HepG2 (cell line): ENCODE measurements around the gene CCL8. TPM values are rescaled to one million over a fixed set of nuclear protein-coding genes. Genes with fewer than 3 reads are reported as not detected.

Experiments used
- ATAC-seq: fragments of 200-7000 bp; cut with Tn5 transposase; 3 replicates; pipeline ENCODE4 v1.9.1; 2020; ENCODE audit warnings: mild to moderate bottlenecking, moderate library complexity
- BruUV-seq: library from RNA; stranded (reverse); fragments of 400-500 nt; replicated peaks from 2 replicates; lab custom pipeline; 2021; lab: Mats Ljungman, UMichigan
- CTCF ChIA-PET: fragments of 300-600 bp; formaldehyde crosslinking; extraction: SDS; loops from one replicate; lab custom pipeline; 2021; ENCODE audit warnings: low total read pairs, inconsistent platforms, low intra/inter-chr PET ratio; lab: Yijun Ruan, JAX
- POLR2A ChIA-PET: fragments of 350-600 bp; sonication (Branson Sonifier 250); formaldehyde crosslinking; loops from one replicate; lab custom pipeline; 2020; ENCODE audit warnings: antibody characterized with exemption, inconsistent platforms; lab: Yijun Ruan, JAX
- DNase-seq: peaks from one replicate; pipeline ENCODE4 v3.0.0-alpha.2; 2015; ENCODE audit warnings: low spot score
- FAIRE-seq: peaks from 3 replicates; lab custom pipeline; 2011; peaks lifted over from hg19 to GRCh38; lab: Jason Lieb, UNC
- H2AFZ ChIP-seq: one replicate; pipeline ENCODE4 v1.6.1; 2011; ENCODE audit warnings: low read length, inconsistent platforms
- H3K27ac ChIP-seq: fragments of 300-600 bp; 3 replicates; pipeline ENCODE4 v1.8.0; 2011; ENCODE audit warnings: mixed run types, mild to moderate bottlenecking, mixed read lengths, low read length, inconsistent platforms; ENCODE audit not compliant: insufficient read depth; ENCODE audit errors: extremely low read length
- H3K27me3 ChIP-seq, 2 experiments: fragments of 200-600 bp in 1 of 2; 2 replicates in 1 of 2; 3 replicates in 1 of 2; pipeline versions ENCODE4 v1.6.0 to v1.8.0; 2011; ENCODE audit warnings: low read length in 2 of 2, mild to moderate bottlenecking in 2 of 2, moderate library complexity in 2 of 2, inconsistent platforms in 1 of 2; ENCODE audit not compliant: insufficient read depth in 2 of 2, control insufficient read depth in 1 of 2
- H3K36me3 ChIP-seq, 2 experiments: fragments of 200-600 bp in 1 of 2; replicated peaks in 1 of 2; 2 replicates in 1 of 2; 3 replicates in 1 of 2; pipeline versions ENCODE4 v1.5.1 to v1.8.0; 2011; ENCODE audit warnings: low read length in 2 of 2, inconsistent platforms in 1 of 2; ENCODE audit not compliant: insufficient read depth in 2 of 2, control insufficient read depth in 1 of 2
- H3K4me1 ChIP-seq: 2 replicates; pipeline ENCODE4 v1.5.1; 2012; ENCODE audit warnings: low read length, inconsistent platforms; ENCODE audit not compliant: insufficient read depth
- H3K4me2 ChIP-seq: 2 replicates; pipeline ENCODE4 v1.6.0; 2011; ENCODE audit warnings: low read depth, low read length, inconsistent platforms
- H3K4me3 ChIP-seq, 3 experiments: fragments of 200-600 bp in 1 of 3; sonication (generic), shearing (Covaris generic) in 1 of 3; replicated peaks in 1 of 3; 2 replicates each; pipeline ENCODE4 v1.5.1; 2011 to 2016; ENCODE audit warnings: low read length in 3 of 3, inconsistent platforms in 2 of 3, low read depth in 2 of 3, mild to moderate bottlenecking in 2 of 3, control low read depth in 1 of 3, mixed read lengths in 1 of 3; ENCODE audit not compliant: insufficient read depth in 1 of 3
- H3K79me2 ChIP-seq: one replicate; pipeline ENCODE4 v1.6.1; 2011; ENCODE audit warnings: low read length, inconsistent platforms; ENCODE audit not compliant: insufficient read depth
- H3K9ac ChIP-seq: 2 replicates; pipeline ENCODE4 v1.6.0; 2011; ENCODE audit warnings: mild to moderate bottlenecking, low read depth, low read length, inconsistent platforms; ENCODE audit not compliant: insufficient read depth
- H3K9me3 ChIP-seq: 2 replicates; pipeline ENCODE4 v1.5.1; 2012; ENCODE audit warnings: mild to moderate bottlenecking, low read length
- H4K20me1 ChIP-seq: 2 replicates; pipeline ENCODE4 v1.6.0; 2011; ENCODE audit warnings: inconsistent platforms, mild to moderate bottlenecking, low read length, moderate library complexity; ENCODE audit not compliant: insufficient read depth
- ADNP ChIP-seq: sonication (generic); formaldehyde crosslinking; IDR thresholded peaks from 2 replicates; pipeline ENCODE4 v1.4.0; 2020; ENCODE audit warnings: missing genetic modification reagents
- GTF3A ChIP-seq: sonication (generic); formaldehyde crosslinking; conservative IDR thresholded peaks from 2 replicates; pipeline ENCODE4 v1.4.0; 2020; ENCODE audit warnings: mild to moderate bottlenecking, missing genetic modification reagents
- HNRNPK ChIP-seq: fragments of 200-400 bp; formaldehyde crosslinking; IDR thresholded peaks from 2 replicates; pipeline ENCODE4 v1.6.1; 2018; ENCODE audit warnings: low read length, low read depth, moderate library complexity, mild to moderate bottlenecking; ENCODE audit not compliant: poor library complexity, severe bottlenecking
- JUNB ChIP-seq: sonication (generic); formaldehyde crosslinking; IDR thresholded peaks from 2 replicates; pipeline ENCODE4 v1.8.0; 2022; ENCODE audit warnings: missing genetic modification reagents, mild to moderate bottlenecking, borderline replicate concordance
- SIN3B ChIP-seq: fragments of 150-350 bp; IDR thresholded peaks from 2 replicates; pipeline ENCODE4 v1.6.1; 2014; ENCODE audit warnings: low read length
- ZNF30 ChIP-seq: sonication (generic); formaldehyde crosslinking; IDR thresholded peaks from 2 replicates; pipeline ENCODE4 v1.5.0; 2020; ENCODE audit warnings: mild to moderate bottlenecking, missing genetic modification reagents
- WGBS: methylation state at CpG from one replicate; pipeline ENCODE4 v1.1.6; 2017; ENCODE audit warnings: low lambda C conversion rate; 5-methylcytosine and 5-hydroxymethylcytosine counted together
- in situ Hi-C: cut with HindIII; loops from 2 replicates; pipeline ENCODE4 v1.10.0; 2017; ENCODE audit warnings: low pct_unique_long_range_greater_than_20kb; ENCODE audit not compliant: extremely low pct_ligation_motif_present
- intact Hi-C: fragments of 100-400 bp; cut with micrococcal nuclease; formaldehyde crosslinking; loops from one replicate; pipeline ENCODE4 v1.10.0; 2022; ENCODE audit not compliant: unreplicated experiment
- polyA plus RNA-seq, 8 experiments: library from polyadenylated mRNA; depleted of rRNA in 3 of 8; stranded (reverse) in 7 of 8; unstranded in 1 of 8; fragments of >200 nt; fragmentation: Illumina TruSeq in 4 of 8; extraction: Trizol in 4 of 8; gene quantifications; 2 replicates each; pipeline versions ENCODE4 v1.2.1 to v1.2.3, GENCODE V29; 2011 to 2016; ENCODE audit warnings: low read depth in 4 of 8, missing spikeins in 1 of 8, mixed read lengths in 1 of 8; ENCODE audit not compliant: insufficient read depth in 1 of 8
- total RNA-seq, 5 experiments: library from RNA; depleted of rRNA; stranded (reverse); fragments of >200 nt; fragmentation: Illumina TruSeq; extraction: Trizol; gene quantifications; 2 replicates each; pipeline ENCODE4 v1.2.3, GENCODE V29; 2016; ENCODE audit warnings: low read depth in 1 of 5
- TF ChIP-seq, protein P1 (sequence below): sonication (generic); formaldehyde crosslinking; IDR thresholded peaks from 2 replicates; pipeline ENCODE4 v1.4.0; 2020; ENCODE audit warnings: missing genetic modification reagents
- TF ChIP-seq, protein P2 (sequence below): sonication (generic); formaldehyde crosslinking; IDR thresholded peaks from 2 replicates; pipeline ENCODE4 v1.5.0; 2020; ENCODE audit warnings: missing genetic modification reagents

The CCL8 gene
- total and polyA plus RNA-seq, 2 of the 13 experiments (the other 11 are each of a cell fraction or from before 2014, with no cell fraction given) = not detected

DNA sequence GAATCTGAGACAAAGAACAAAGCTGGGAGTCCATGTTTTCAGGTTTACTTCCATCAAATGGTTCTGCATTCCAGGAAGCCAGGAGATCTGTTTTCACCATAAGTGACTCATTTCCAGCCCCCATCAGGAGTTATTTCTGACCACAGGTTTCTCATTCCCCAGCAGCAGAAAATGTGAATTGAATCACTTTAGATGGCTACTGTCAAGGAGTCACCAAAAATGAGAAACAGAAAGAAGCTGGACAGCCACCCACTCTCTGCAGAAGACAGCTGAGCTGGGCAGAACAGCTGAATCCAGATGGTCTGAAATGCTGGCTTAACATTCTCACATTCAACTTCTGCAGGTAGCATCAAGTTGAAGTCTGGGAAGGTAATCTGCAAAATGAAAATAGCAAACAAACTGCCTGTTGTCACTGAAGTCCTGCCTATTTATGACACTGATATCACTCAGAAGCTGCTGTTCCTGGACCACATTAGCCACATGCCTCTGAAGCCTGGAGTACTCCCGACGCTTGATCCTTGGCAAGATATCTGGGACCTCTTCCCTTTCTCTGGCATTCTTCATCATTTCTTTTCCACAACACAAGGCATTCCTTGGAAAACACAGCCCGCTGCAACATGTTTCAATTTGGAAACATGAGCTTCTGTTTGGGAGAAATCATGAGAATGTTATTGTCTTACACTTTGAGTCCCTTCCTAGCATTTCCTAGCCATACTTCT is 18.4 kb upstream of the CCL8 start (continued):
- no peak for TF ChIP-seq HNRNPK
- TF ChIP-seq, all 625 proteins: peak for 0

DNA sequence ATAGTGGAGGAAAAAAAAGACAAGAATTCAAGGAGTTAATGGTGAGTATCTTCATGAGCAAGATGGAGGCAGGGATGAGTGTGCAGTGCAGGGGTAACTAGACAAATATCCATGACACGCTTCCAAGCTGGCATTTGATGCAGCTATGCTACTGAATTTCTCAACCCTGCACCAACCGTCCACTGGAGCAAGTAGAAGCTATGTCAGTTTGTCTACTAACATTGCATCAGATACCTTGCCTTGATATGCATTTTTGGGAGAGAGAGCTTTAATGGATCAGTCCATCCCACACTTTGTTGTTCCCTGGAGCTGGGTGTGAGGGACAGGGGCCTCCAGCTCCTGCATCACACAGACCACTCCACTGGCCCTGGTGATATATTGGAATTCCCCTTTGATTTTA is 17.2 kb upstream of the CCL8 start:
- Histone ChIP-seq H3K9ac (no peak overlapping the region), H4K20me1 (no peaks in the 10 kb centered on the region), H3K27ac (no peak overlapping the region), H3K36me3 (no peaks in the 10 kb centered on the region), H3K4me1 (no peaks in the 10 kb centered on the region), H3K9me3 (no peaks in the 10 kb centered on the region), H3K4me2 (no peak overlapping the region), H3K79me2 (no peaks in the 10 kb centered on the region), H3K27me3 (no peaks in the 10 kb centered on the region), H2AFZ (no peak overlapping the region), H3K4me3 (no peak overlapping the region)
- DNase-seq (no peak), ATAC-seq (no peak), FAIRE-seq (no peak)
- intact Hi-C loops = no loop called here
- in situ Hi-C loops = no loop called here
- WGBS = 0% methylated on average over 2 of the region's 2 CpGs
- no TSS peak for BruUV-seq
- POLR2A ChIA-PET = no interaction called here
- TF ChIP-seq GTF3A (CRISPR knock-in tag) = no peak
- no peak for TF ChIP-seq JUNB
- TF ChIP-seq, protein P1, sequence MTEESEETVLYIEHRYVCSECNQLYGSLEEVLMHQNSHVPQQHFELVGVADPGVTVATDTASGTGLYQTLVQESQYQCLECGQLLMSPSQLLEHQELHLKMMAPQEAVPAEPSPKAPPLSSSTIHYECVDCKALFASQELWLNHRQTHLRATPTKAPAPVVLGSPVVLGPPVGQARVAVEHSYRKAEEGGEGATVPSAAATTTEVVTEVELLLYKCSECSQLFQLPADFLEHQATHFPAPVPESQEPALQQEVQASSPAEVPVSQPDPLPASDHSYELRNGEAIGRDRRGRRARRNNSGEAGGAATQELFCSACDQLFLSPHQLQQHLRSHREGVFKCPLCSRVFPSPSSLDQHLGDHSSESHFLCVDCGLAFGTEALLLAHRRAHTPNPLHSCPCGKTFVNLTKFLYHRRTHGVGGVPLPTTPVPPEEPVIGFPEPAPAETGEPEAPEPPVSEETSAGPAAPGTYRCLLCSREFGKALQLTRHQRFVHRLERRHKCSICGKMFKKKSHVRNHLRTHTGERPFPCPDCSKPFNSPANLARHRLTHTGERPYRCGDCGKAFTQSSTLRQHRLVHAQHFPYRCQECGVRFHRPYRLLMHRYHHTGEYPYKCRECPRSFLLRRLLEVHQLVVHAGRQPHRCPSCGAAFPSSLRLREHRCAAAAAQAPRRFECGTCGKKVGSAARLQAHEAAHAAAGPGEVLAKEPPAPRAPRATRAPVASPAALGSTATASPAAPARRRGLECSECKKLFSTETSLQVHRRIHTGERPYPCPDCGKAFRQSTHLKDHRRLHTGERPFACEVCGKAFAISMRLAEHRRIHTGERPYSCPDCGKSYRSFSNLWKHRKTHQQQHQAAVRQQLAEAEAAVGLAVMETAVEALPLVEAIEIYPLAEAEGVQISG = no peak
- no peak for TF ChIP-seq ZNF30 (CRISPR knock-in tag)
- TF ChIP-seq, protein P2, sequence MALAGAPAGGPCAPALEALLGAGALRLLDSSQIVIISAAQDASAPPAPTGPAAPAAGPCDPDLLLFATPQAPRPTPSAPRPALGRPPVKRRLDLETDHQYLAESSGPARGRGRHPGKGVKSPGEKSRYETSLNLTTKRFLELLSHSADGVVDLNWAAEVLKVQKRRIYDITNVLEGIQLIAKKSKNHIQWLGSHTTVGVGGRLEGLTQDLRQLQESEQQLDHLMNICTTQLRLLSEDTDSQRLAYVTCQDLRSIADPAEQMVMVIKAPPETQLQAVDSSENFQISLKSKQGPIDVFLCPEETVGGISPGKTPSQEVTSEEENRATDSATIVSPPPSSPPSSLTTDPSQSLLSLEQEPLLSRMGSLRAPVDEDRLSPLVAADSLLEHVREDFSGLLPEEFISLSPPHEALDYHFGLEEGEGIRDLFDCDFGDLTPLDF (CRISPR knock-in tag) = no peak
- no peak for TF ChIP-seq ADNP (CRISPR knock-in tag)
- no peak for TF ChIP-seq SIN3B
- CTCF ChIA-PET = no interaction called here
